ENCODE data around the gene MYH11.

Gene MYH11

GRCh38 chr16:15714393-15715172, 142.2 kb downstream of the MYH11 start:
- Histone ChIP-seq H3K27ac (no peak overlapping the region), H3K9me3 (ENCODE audit: severe bottlenecking) (no peaks in the 10 kb centered on the region), H3K4me3 (ENCODE audit: low read depth, low read length) (no peak overlapping the region), H3K36me3 (no peaks in the 10 kb centered on the region; the same call in 1 of the 2 replicates), H3K27me3 (ENCODE audit: insufficient read depth, low read depth, severe bottlenecking) (no peaks in the 10 kb centered on the region)
- DNase-seq: no peak
- no peak for TF ChIP-seq CTCF (IDR thresholded peaks at IDR 0.05; ENCODE audit: low read depth, low read length)

- DNase-seq: no peak
- no peak overlapping the region for H3K27ac ChIP-seq
- H3K4me3 ChIP-seq (ENCODE audit: low read depth, low read length): no peak overlapping the region
Measured at GRCh38 chr16:15708997-15709396, 147.8 kb downstream of the MYH11 start.

GRCh38 chr16:15708096-15708495, 148.7 kb downstream of the MYH11 start:
- DNase-seq: no peak
- Histone ChIP-seq H3K27ac (no peak overlapping the region), H3K27me3 (ENCODE audit: insufficient read depth, low read depth, severe bottlenecking) (no peaks in the 10 kb centered on the region), H3K36me3 (no peaks in the 10 kb centered on the region), H3K9me3 (ENCODE audit: severe bottlenecking) (no peaks in the 10 kb centered on the region), H3K4me3 (ENCODE audit: low read depth, low read length) (no peak overlapping the region)
- TF ChIP-seq CTCF (IDR thresholded peaks at IDR 0.05; ENCODE audit: low read depth, low read length): no peak

More at GRCh38 chr16:15708997-15709396, 147.8 kb downstream of the MYH11 start:
- TF ChIP-seq CTCF (IDR thresholded peaks at IDR 0.05; ENCODE audit: low read depth, low read length): no peak
- no peaks in the 10 kb centered on the region for H3K9me3 ChIP-seq (ENCODE audit: severe bottlenecking)
- H3K36me3 ChIP-seq: no peaks in the 10 kb centered on the region
- H3K27me3 ChIP-seq (ENCODE audit: insufficient read depth, low read depth, severe bottlenecking): no peaks in the 10 kb centered on the region

- H3K27me3 ChIP-seq (ENCODE audit: insufficient read depth, low read depth, severe bottlenecking): no peaks in the 10 kb centered on the region
- TF ChIP-seq CTCF (IDR thresholded peaks at IDR 0.05; ENCODE audit: low read depth, low read length): no peak
- no peak overlapping the region for H3K4me3 ChIP-seq (ENCODE audit: low read depth, low read length)
- no peaks in the 10 kb centered on the region for H3K36me3 ChIP-seq
- H3K27ac ChIP-seq: no peak overlapping the region
- H3K9me3 ChIP-seq (ENCODE audit: severe bottlenecking): no peaks in the 10 kb centered on the region
- no peak for DNase-seq
Measured at GRCh38 chr16:15707332-15707731, 149.5 kb downstream of the MYH11 start.

- Histone ChIP-seq H3K9me3 (ENCODE audit: severe bottlenecking) (no peaks in the 10 kb centered on the region), H3K36me3 (peaks cover 15% of the 10 kb centered on the region), H3K4me3 (ENCODE audit: low read depth, low read length) (no peak overlapping the region), H3K27me3 (ENCODE audit: insufficient read depth, low read depth, severe bottlenecking) (no peaks in the 10 kb centered on the region), H3K27ac (no peak overlapping the region)
- DNase-seq: no peak
- no peak for TF ChIP-seq CTCF (IDR thresholded peaks at IDR 0.05; ENCODE audit: low read depth, low read length)
Measured at GRCh38 chr16:15705064-15705565, 151.7 kb downstream of the MYH11 start.

Data from WERI-Rb-1 (cell line).